Activated CD4-positive, alpha-beta T cell treated with anti-CD3 and anti-CD28 coated beads for 48 hours (primary cell): ENCODE measurements around the gene AGBL1.
"Not testable (repeated sequence)": the region's sequence is repeated elsewhere in the genome, so short reads cannot be mapped to it uniquely, and the experiment has no call there.

ENCODE experiments used
- DNase-seq: peaks from one replicate; pipeline ENCODE4 v3.0.0-alpha.2; 2020

The AGBL1 gene

DNA sequence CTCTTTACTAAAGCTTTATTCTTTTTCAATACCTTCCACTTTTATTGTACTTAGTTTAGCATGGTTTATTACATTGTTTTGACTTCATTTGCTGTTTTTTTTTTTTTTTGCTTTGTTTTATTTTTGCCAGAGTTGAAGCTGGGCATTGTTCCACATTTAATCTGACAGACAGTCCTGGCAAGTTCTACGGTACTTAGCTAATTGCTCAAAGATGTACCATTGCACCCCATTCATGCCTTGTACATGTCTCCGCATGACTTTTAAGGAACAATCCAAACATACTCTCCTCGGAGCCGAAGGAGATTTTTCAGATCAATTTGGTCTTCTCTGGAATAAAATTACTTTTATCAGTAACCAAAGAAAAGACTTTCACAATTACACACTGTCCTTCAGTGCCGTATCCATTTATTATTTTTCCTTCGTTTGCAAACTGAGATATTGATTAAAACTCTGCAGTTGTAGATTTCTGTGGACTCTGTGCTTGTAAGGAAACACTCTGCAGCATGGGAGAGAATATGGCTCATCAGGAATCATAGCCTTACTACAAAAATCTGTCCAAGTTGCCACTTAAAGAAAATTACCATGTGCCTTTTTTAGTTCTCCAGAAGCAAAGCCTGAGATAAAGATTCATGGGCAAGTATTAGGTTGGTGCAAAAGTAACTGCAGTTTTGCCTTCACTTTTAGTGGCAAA is 952.0 kb downstream of the AGBL1 start:
- no peak for DNase-seq

GRCh38 chr15:87032295-87032694 is 952.6 kb downstream of the AGBL1 start:
- DNase-seq, result no peak

DNA sequence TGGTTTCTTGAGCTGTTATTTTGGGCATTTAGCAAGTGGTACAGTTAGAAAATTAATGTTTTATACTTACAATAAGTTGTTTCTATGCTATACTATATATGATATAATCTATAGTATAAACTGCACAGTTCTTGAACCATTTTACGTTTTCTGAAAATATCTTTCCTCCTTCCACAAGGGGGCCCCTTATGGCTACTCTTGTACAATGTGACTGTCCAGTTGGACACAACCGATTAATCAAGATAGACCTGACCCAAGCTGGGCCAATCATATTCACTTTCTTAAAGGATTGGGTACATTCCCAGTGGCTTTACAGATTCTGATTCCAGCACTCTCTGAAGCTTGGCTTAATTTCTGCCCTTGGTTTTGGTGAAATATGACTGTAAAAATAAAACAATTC is 953.4 kb downstream of the AGBL1 start:
- no peak for DNase-seq

DNA sequence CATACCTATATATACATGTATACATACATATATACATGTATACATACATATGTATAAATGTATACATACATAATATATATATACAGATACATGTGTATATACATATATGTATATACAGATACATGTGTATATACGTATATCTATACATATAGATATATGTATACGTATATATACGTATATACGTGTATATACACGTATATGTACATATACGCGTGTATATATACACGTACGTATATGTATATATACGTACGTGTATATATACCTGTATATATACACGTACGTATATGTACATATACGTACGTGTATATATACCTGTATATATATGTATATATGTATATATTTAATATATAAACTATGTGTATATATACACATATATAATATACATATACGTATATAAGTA is 955.2 kb downstream of the AGBL1 start:
- no peak for DNase-seq

DNA sequence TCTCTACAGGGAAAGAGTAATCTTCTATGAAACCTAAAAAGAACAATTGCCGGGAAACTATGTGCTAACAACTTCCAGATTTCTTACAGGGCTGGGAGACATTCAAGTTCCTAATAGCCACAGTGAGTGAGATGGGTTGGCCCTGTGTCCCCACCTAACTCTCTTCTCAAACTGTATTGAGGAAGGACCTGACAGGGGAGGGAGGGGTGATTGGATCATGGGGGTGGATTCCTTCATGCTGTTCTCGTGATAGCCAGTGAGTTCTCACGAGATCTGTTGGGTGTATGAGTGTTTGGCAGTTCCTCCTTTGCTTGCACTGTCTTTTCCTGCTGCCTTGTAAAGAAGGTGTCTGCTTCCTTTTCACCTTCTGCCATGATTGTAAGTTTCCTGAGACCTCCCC is 958.7 kb downstream of the AGBL1 start:
- DNase-seq, result no peak

DNA sequence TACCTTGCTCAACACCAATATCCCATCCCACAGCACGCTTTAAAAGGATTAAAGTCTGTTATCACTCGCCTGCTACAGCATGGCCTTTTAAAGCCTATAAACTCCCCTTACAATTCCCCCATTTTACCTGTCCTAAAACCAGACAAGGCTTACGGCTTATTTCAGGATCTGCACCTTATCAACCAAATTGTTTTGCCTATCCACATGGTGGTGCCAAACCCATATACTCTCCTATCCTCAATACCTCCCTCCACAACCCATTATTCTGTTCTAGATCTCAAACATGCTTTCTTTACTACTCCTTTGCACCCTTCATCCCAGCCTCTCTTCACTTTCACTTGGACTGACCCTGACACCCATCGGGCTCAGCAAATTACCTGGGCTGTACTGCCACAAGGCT is 962.9 kb downstream of the AGBL1 start:
- DNase-seq, result not testable (repeated sequence)

GRCh38 chr15:87045746-87046145 is 966.1 kb downstream of the AGBL1 start:
- no peak for DNase-seq

DNA sequence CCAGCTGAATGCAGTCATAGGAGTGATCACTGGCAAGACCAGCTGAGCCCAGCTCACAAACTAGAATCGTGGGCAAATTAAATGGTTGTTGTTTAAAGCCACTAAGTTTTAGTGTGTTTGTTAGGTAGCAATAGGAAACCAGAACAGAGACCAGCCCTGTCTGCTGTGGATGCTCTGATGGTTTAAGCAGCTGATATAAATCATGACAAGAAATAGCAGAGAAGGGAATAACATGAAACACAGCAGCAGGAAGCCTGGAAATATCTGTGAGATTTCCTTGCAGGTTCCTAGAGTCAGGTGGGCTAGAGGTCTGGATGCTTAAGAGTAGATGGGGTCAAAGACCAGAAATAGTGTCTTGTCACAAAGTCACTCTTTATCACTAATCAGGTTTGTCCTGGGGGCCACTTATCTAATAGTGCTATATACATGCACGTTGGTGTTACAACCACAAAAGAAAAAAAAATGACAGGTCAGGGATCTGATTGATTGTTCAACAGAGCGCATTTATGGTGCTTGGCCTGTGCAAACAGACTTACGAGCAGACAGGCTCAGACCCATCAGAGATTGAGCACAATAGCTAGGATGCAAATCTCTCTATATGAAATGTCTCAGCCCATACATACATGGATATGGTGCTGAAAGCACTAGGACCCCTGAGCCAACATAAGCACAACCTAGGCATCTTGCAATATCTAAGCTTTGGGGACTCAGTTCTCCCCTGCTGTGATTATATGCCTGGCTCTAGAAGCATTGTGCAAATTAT is 967.7 kb downstream of the AGBL1 start:
- DNase-seq, result no peak
